Spleen (tissue), 11 donors: ENCODE measurements around the gene PHLDA2. TPM values are rescaled to one million over a fixed set of nuclear protein-coding genes. Genes with fewer than 3 reads are reported as not detected.
A peak's percentile ranks its signal among the peaks of the same experiment; 100 is the strongest.

ENCODE experiments used
- DNase-seq: peaks from one replicate; pipeline ENCODE4 v3.0.0-alpha.2; 2020
- H3K27ac ChIP-seq, 8 donors: fragments of 200-600 bp; sonication (generic) in 7 of 8; 1 replicate in 4 of 8; 2 replicates in 4 of 8; pipeline versions ENCODE4 v1.5.0 to v1.8.0; 2016 to 2021; ENCODE audit warnings: inconsistent platforms in 4 of 8, mild to moderate bottlenecking in 4 of 8, moderate library complexity in 1 of 8
- H3K27me3 ChIP-seq, 7 donors: fragments of 200-600 bp; sonication (generic) in 6 of 7; replicated peaks in 1 of 7; 1 replicate in 4 of 7; 2 replicates in 3 of 7; pipeline versions ENCODE4 v1.5.0 to v1.8.0; 2016 to 2021; ENCODE audit warnings: inconsistent platforms in 3 of 7, mild to moderate bottlenecking in 1 of 7
- H3K36me3 ChIP-seq, 6 donors: fragments of 200-600 bp; sonication (generic) in 5 of 6; 1 replicate in 4 of 6; 2 replicates in 2 of 6; pipeline versions ENCODE4 v1.5.0 to v1.8.0; 2016 to 2021; ENCODE audit warnings: inconsistent platforms in 2 of 6
- H3K4me1 ChIP-seq, 6 donors: fragments of 200-600 bp; sonication (generic) in 5 of 6; 1 replicate in 3 of 6; 2 replicates in 3 of 6; pipeline versions ENCODE4 v1.5.0 to v1.8.0; 2016 to 2021; ENCODE audit warnings: inconsistent platforms in 3 of 6
- H3K4me3 ChIP-seq, 8 donors: fragments of 200-600 bp; sonication (generic) in 7 of 8; 1 replicate in 4 of 8; 2 replicates in 4 of 8; pipeline versions ENCODE4 v1.5.0 to v1.8.0; 2016 to 2021; ENCODE audit warnings: inconsistent platforms in 4 of 8, mild to moderate bottlenecking in 4 of 8, moderate library complexity in 2 of 8
- H3K9me3 ChIP-seq, 8 donors: fragments of 200-600 bp; sonication (generic) in 7 of 8; 1 replicate in 4 of 8; 2 replicates in 4 of 8; pipeline versions ENCODE4 v1.5.0 to v1.8.0; 2016 to 2021; ENCODE audit warnings: inconsistent platforms in 4 of 8
- POLR2A ChIP-seq, 3 donors: fragments of 450-650 bp; IDR thresholded peaks; one replicate each; pipeline ENCODE4 v1.5.1; 2017; ENCODE audit warnings: antibody characterized with exemption in 3 of 3, mild to moderate bottlenecking in 1 of 3
- POLR2AphosphoS5 ChIP-seq, 3 donors: sonication (generic); formaldehyde crosslinking; IDR thresholded peaks; one replicate each; pipeline ENCODE4 v1.5.1; 2017; ENCODE audit warnings: antibody characterized with exemption in 3 of 3
- WGBS, 5 donors: extraction: QIAGEN DNeasy Blood & Tissue Kit in 3 of 5; methylation state at CpG; one replicate each; pipeline versions ENCODE4 v1.1.5 to v1.1.7; 2013 to 2018; 5-methylcytosine and 5-hydroxymethylcytosine counted together
- intact Hi-C: fragments of 100-400 bp; cut with DNase I; formaldehyde crosslinking; loops from one replicate; pipeline ENCODE4 v1.15.0; 2023; ENCODE audit warnings: low total_unique reads
- polyA plus RNA-seq, 3 donors: library from polyadenylated mRNA; stranded (reverse); fragments of 200-250 nt; gene quantifications; one replicate each; pipeline ENCODE4 v1.2.1, GENCODE V29; 2013
- small RNA-seq, 4 donors: library from RNA; depleted of rRNA; stranded (forward); fragments of <200 nt; gene quantifications; one replicate each; pipeline ENCODE3, GENCODE V24; 2016
- total RNA-seq, 7 donors: library from RNA; depleted of rRNA in 3 of 7; stranded (reverse); fragments of >200 nt in 3 of 7; fragmentation: NEBNext Ultra II Directional in 4 of 7; extraction: Animal tissue kit (Norgen Biotek cat#: 25700) in 4 of 7; gene quantifications; one replicate each; pipeline versions ENCODE4 v1.1.0 to v1.2.1, GENCODE V29; 2016 to 2021
- TF ChIP-seq, protein P1 (sequence below), 11 experiments: fragments of 200-600 bp in 7 of 11; fragments of 450-650 bp in 4 of 11; sonication (generic) in 4 of 11; IDR thresholded peaks in 8 of 11; conservative IDR thresholded peaks in 3 of 11; 1 replicate in 7 of 11; 2 replicates in 4 of 11; pipeline versions ENCODE4 v1.4.0 to v1.8.0; 2016 to 2021; ENCODE audit warnings: antibody characterized with exemption in 11 of 11, inconsistent platforms in 4 of 11, mild to moderate bottlenecking in 1 of 11
- donor health status: healthy with polysubstance abuse.
- donor health status: DM: no; HTN: no; CAD: no; lungs with moderate emphysema.
- donor health status: DM: no; HTN: no; CAD: no.
- donor health status: Bipolar disorder and iron deficiency.
- donor health status: healthy.
- donor health status: DM: no; HTN: no; CAD: no.
- donor health status: DM: yes; HTN: yes; CAD: no.

Gene PHLDA2
- total and polyA plus RNA-seq, 10 donors: 1.4 to 3.5 (median 1.7) TPM; not detected in 1

DNA sequence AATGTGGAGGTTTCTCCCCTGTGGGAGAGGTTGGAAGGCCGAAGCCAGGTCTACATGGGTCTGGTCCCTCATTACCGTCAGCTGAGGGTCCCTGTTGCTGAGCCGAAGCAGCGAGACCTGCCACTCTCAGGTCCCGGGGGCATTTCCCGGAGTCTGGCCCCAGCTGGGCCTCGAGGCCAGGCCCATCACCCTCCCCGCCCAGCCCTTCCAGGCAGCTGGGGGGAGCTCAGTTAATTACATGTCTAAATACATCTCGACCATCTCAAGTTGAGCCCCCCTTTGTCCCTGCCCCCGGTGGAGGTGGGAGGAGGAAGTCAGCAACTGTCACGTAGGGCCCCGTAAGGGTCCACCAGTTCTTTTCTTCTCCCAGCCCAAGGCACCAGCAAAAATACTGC lies 47.2 kb downstream of the PHLDA2 start:
- Histone ChIP-seq H3K36me3 (no peaks in the 10 kb centered on the region), H3K4me1 (peaks cover 8 to 57% (median 37%) of the 10 kb centered on the region in 6 donors), H3K4me3 (peak overlapping the region in 1 of 8 donors; percentile 94), H3K27ac (no peak overlapping the region), H3K27me3 (peaks cover 0 to 38% (median 13%) of the 10 kb centered on the region in 7 donors), H3K9me3 (peaks cover 0 to 6% (median 0%) of the 10 kb centered on the region in 8 donors)
- no peak for DNase-seq
- TF ChIP-seq POLR2AphosphoS5 (IDR thresholded peaks at IDR 0.05): no peak
- 44 to 66% (median 61%) methylated on average over 12 of the region's 12 CpGs for WGBS, 5 donors
- intact Hi-C loops: no loop called here

DNA sequence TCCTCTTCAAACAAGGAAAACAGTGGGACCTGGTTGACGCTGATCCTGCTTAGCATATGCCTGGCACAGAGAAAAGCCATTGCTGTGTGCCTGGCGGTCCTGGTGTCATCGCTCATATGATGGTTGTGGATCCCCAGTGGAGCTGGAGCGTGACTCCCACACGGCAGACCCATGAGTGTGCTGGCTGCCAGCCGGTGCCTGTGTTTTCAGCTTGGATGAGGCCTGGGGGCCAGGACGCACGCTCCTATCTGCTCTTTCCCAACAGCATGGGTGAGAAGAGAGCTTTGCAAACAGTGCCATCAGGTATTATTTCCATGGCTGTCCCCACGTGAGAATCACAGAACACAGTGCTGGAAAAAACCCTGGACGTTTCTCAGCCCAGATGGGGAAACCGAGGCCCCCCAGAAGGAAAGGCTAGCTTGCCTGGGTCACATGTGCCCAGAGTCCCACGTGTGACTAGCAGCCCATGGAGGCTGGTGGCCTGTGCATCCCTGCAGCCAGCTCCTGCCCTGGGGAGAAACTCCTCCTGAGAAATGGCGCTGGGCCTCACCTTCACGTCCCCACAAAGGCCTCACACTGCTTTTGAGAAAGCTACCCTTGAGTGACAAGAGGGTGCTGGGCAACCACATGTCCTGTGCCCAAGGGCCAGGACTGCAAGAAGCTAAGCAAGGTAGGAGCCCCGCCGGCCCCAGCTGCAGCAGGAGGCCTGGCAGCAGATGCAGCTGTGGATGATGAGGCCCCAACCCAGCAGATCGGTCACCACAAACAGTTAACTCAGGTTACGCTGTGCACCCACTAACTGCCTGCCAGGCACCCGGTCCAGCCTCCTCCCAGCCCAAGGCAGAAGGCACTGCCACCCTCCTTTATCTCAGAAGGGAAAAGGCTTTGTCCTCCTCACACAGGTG lies 47.9 kb downstream of the PHLDA2 start:
- intact Hi-C loops: no loop called here
- Histone ChIP-seq H3K4me1 (peaks cover 5 to 50% (median 30%) of the 10 kb centered on the region in 6 donors), H3K4me3 (no peak overlapping the region), H3K27ac (no peak overlapping the region), H3K36me3 (no peaks in the 10 kb centered on the region), H3K27me3 (peaks cover 0 to 33% (median 13%) of the 10 kb centered on the region in 7 donors), H3K9me3 (peaks cover 0 to 10% (median 2%) of the 10 kb centered on the region in 8 donors)
- TF ChIP-seq, protein P1, sequence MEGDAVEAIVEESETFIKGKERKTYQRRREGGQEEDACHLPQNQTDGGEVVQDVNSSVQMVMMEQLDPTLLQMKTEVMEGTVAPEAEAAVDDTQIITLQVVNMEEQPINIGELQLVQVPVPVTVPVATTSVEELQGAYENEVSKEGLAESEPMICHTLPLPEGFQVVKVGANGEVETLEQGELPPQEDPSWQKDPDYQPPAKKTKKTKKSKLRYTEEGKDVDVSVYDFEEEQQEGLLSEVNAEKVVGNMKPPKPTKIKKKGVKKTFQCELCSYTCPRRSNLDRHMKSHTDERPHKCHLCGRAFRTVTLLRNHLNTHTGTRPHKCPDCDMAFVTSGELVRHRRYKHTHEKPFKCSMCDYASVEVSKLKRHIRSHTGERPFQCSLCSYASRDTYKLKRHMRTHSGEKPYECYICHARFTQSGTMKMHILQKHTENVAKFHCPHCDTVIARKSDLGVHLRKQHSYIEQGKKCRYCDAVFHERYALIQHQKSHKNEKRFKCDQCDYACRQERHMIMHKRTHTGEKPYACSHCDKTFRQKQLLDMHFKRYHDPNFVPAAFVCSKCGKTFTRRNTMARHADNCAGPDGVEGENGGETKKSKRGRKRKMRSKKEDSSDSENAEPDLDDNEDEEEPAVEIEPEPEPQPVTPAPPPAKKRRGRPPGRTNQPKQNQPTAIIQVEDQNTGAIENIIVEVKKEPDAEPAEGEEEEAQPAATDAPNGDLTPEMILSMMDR (IDR thresholded peaks at IDR 0.05 in 8 of 11, conservative IDR thresholded peaks at IDR 0.05 in 3 of 11): no peak
- TF ChIP-seq POLR2A (IDR thresholded peaks at IDR 0.05) (no peak), POLR2AphosphoS5 (IDR thresholded peaks at IDR 0.05) (no peak)
- DNase-seq: no peak
- WGBS, 5 donors: 68 to 86% (median 83%) methylated on average over 14 to 19 of the region's 19 CpGs

DNA sequence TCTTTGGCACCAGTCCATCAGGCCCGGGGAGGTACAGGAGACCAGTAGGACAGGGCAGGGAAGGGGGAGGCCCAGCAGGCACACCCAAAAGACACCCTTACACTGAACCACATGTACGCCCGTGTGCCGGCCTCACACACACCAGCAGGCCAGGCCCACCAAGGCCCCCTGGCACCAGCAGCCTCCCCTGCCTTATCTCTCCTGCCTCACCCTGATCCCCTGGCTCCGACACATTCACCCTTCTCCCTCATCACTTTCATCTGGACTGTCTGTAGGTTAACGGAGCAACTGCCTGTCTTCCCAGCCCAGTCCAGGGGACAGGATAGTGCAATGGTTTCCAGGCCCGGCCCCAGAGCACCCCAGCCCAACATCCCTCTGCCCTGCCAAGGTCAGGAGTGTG lies 48.6 kb downstream of the PHLDA2 start:
- no peak for DNase-seq
- peaks cover 4 to 46% (median 27%) of the 10 kb centered on the region in 6 donors for H3K4me1 ChIP-seq
- intact Hi-C loops: no loop called here

DNA sequence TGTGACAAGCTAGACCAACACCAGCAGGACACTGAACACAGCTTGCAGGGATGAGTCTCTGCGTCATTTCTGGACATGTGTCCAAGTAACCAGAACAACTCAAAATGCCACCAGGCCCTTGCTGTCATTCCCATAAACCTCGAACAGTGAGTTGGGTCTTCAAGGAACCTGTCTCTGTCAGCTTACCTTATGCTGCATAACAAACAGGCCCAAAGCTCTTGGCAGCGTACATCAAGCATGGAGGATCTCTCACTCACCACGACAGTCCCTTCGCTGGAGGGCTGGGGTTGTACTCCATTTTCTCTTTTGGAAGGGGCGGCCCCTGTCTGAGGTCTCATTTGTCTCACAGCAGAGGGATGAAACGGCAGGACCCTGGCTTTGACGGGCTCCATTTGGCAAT lies 50.4 kb downstream of the PHLDA2 start:
- TF ChIP-seq, protein P1 (IDR thresholded peaks at IDR 0.05 in 8 of 11, conservative IDR thresholded peaks at IDR 0.05 in 3 of 11): no peak
- TF ChIP-seq POLR2A (IDR thresholded peaks at IDR 0.05) (no peak), POLR2AphosphoS5 (IDR thresholded peaks at IDR 0.05) (no peak)
- peaks cover 0 to 14% (median 5%) of the 10 kb centered on the region in 8 donors for H3K9me3 ChIP-seq
- 90 to 99% (median 94%) methylated on average over 8 of the region's 8 CpGs for WGBS, 5 donors

More for the DNA sequence above, 48.6 kb downstream of the PHLDA2 start:
- Histone ChIP-seq H3K36me3 (no peaks in the 10 kb centered on the region), H3K4me3 (no peak overlapping the region), H3K9me3 (peaks cover 0 to 10% (median 2%) of the 10 kb centered on the region in 8 donors), H3K27ac (no peak overlapping the region), H3K27me3 (peaks cover 0 to 31% (median 13%) of the 10 kb centered on the region in 7 donors)
- WGBS, 5 donors: 72 to 94% (median 89%) methylated on average over 7 of the region's 7 CpGs
- TF ChIP-seq, protein P1 (IDR thresholded peaks at IDR 0.05 in 8 of 11, conservative IDR thresholded peaks at IDR 0.05 in 3 of 11): no peak
- TF ChIP-seq POLR2A (IDR thresholded peaks at IDR 0.05): no peak
- TF ChIP-seq POLR2AphosphoS5 (IDR thresholded peaks at IDR 0.05): no peak

More for the DNA sequence above, 50.4 kb downstream of the PHLDA2 start:
- Histone ChIP-seq H3K4me1 (peaks cover 4 to 31% (median 18%) of the 10 kb centered on the region in 6 donors), H3K27ac (no peak overlapping the region), H3K4me3 (no peak overlapping the region), H3K27me3 (peaks cover 0 to 13% (median 6%) of the 10 kb centered on the region in 7 donors), H3K36me3 (no peaks in the 10 kb centered on the region)
- DNase-seq: no peak
- intact Hi-C loops: no loop called here

Small RNAs within 50 kb of the gene (small RNA-seq; reads per million reads assigned to genes)
- gene SNORA54: 12.5 to 20.8 (median 14.2) reads per million in 4 donors

Other genes starting within 250 kb of the PHLDA2 start
- 1 to 10 TPM in 6 of 7 donors, under 1 TPM in 1; 0.87 to 3.1 (median 2.1) TPM for gene KCNQ1OT1, start 229.4 kb downstream of the PHLDA2 start, total RNA-seq
- gene KCNQ1OT1, start 229.4 kb downstream of the PHLDA2 start, polyA plus RNA-seq: under 1 TPM; 0.02 to 0.16 (median 0.02) TPM
- gene CDKN1C, start 43.6 kb downstream of the PHLDA2 start, total RNA-seq: 10 to 100 TPM in 6 of 7 donors, 1 to 10 TPM in 1; 7.8 to 40.4 (median 20.7) TPM
- gene CDKN1C, start 43.6 kb downstream of the PHLDA2 start, polyA plus RNA-seq: 10 to 100 TPM in 2 of 3 donors, 1 to 10 TPM in 1; 5.4 to 14.6 (median 11.7) TPM
- 100 to 1,000 TPM in 6 of 7 donors, 10 to 100 TPM in 1; 87.5 to 137 (median 131) TPM for gene NAP1L4, start 62.9 kb upstream of the PHLDA2 start, total RNA-seq
- 100 to 1,000 TPM in 1 of 3 donors, 10 to 100 TPM in 2; 79.5 to 104 (median 90.6) TPM for gene NAP1L4, start 62.9 kb upstream of the PHLDA2 start, polyA plus RNA-seq
- 10 to 100 TPM; 32.7 to 64.9 (median 39.0) TPM for gene CARS1, start 128.0 kb upstream of the PHLDA2 start, total RNA-seq
- 10 to 100 TPM; 18.6 to 27.5 (median 24.0) TPM for gene CARS1, start 128.0 kb upstream of the PHLDA2 start, polyA plus RNA-seq
- gene OSBPL5, start 235.9 kb upstream of the PHLDA2 start, total RNA-seq: 10 to 100 TPM; 37.2 to 91.2 (median 73.3) TPM
- gene OSBPL5, start 235.9 kb upstream of the PHLDA2 start, polyA plus RNA-seq: 10 to 100 TPM in 2 of 3 donors, 1 to 10 TPM in 1; 5.1 to 21.6 (median 10.7) TPM